A549 (cell line): Measurements from ENCODE around the gene SP1. TPM values are rescaled to one million over a fixed set of nuclear protein-coding genes. Genes with fewer than 3 reads are reported as not detected.
A peak's percentile ranks its signal among the peaks of the same experiment; 100 is the strongest.

Source experiments
- ATAC-seq, 2 experiments: fragments of 200-7000 bp in 1 of 2; fragments of >200 bp in 1 of 2; cut with Nextera tagmentation in 1 of 2; cut with Tn5 transposase in 1 of 2; 3 replicates each; pipeline versions ENCODE4 v1.8.0 to v1.9.1; 2018 to 2020; ENCODE audit warnings: mild to moderate bottlenecking in 1 of 2, moderate library complexity in 1 of 2
- CTCF ChIA-PET: fragments of 300-600 bp; sonication (Branson Sonifier 250); formaldehyde crosslinking; extraction: SDS; loops from one replicate; lab custom pipeline; 2021; ENCODE audit warnings: antibody characterized with exemption, inconsistent platforms; lab: Yijun Ruan, JAX
- POLR2A ChIA-PET: fragments of 350-600 bp; formaldehyde crosslinking; extraction: SDS; loops from one replicate; lab custom pipeline; 2021; ENCODE audit warnings: antibody characterized with exemption, inconsistent platforms; lab: Yijun Ruan, JAX
- DNase-seq, 2 experiments: peaks; one replicate each; pipeline versions ENCODE4 v3.0.0 to v3.0.0-alpha.2; 2011 to 2016; ENCODE audit warnings: low read depth in 1 of 2, low spot score in 1 of 2
- FAIRE-seq: peaks from 2 replicates; lab custom pipeline; 2011; peaks lifted over from hg19 to GRCh38; lab: Jason Lieb, UNC
- H3K27ac ChIP-seq, 2 experiments: fragments of >200 bp; sonication (Bioruptor Twin); formaldehyde crosslinking; 3 replicates each; pipeline ENCODE4 v1.5.1; 2016 to 2017
- H3K4me1 ChIP-seq: fragments of >200 bp; sonication (Bioruptor Twin); formaldehyde crosslinking; 3 replicates; pipeline ENCODE4 v1.6.1; 2016
- H3K4me2 ChIP-seq: fragments of >200 bp; sonication (Bioruptor Twin); formaldehyde crosslinking; 3 replicates; pipeline ENCODE4 v1.6.1; 2016
- H3K4me3 ChIP-seq: fragments of >200 bp; sonication (Bioruptor Twin); formaldehyde crosslinking; 3 replicates; pipeline ENCODE4 v1.5.1; 2016
- H3K9me3 ChIP-seq: fragments of >200 bp; sonication (Bioruptor Twin); formaldehyde crosslinking; 3 replicates; pipeline ENCODE4 v1.6.1; 2016
- ATOH8 ChIP-seq: fragments of 250-450 bp; sonication (Bioruptor Pico); IDR thresholded peaks from 2 replicates; pipeline ENCODE4 v1.5.0; 2020; ENCODE audit warnings: low read depth, mild to moderate bottlenecking, moderate library complexity
- BCL3 ChIP-seq: fragments of >200 bp; sonication (Bioruptor Twin); formaldehyde crosslinking; IDR thresholded peaks from 3 replicates; pipeline ENCODE4 v1.6.1; 2016
- CHD4 ChIP-seq: fragments of 200-600 bp; sonication (generic); IDR thresholded peaks from 2 replicates; pipeline ENCODE4 v1.6.1; 2016; ENCODE audit warnings: antibody characterized with exemption, mild to moderate bottlenecking, borderline replicate concordance
- E2F6 ChIP-seq: IDR thresholded peaks from 2 replicates; pipeline ENCODE4 v1.6.1; 2012; ENCODE audit warnings: low read depth, borderline replicate concordance
- EP300 ChIP-seq, 2 experiments: fragments of >200 bp; sonication (Bioruptor Twin); formaldehyde crosslinking; IDR thresholded peaks; 2 replicates in 1 of 2; 3 replicates in 1 of 2; pipeline ENCODE4 v1.6.1; 2016 to 2017
- FOSL2 ChIP-seq, 2 experiments: fragments of 450-650 bp in 1 of 2; fragments of >200 bp in 1 of 2; sonication (Bioruptor Twin) in 1 of 2; formaldehyde crosslinking; IDR thresholded peaks; 2 replicates each; pipeline versions ENCODE4 v1.5.0 to v1.6.1; 2016 to 2020; ENCODE audit warnings: mild to moderate bottlenecking in 1 of 2, moderate library complexity in 1 of 2
- GATA3 ChIP-seq: IDR thresholded peaks from 2 replicates; pipeline ENCODE4 v1.6.1; 2012; ENCODE audit warnings: borderline replicate concordance
- HOXA7 ChIP-seq: fragments of 250-450 bp; sonication (Bioruptor Pico); IDR thresholded peaks from 2 replicates; pipeline ENCODE4 v1.5.0; 2020; ENCODE audit warnings: mild to moderate bottlenecking, moderate library complexity
- HOXB5 ChIP-seq: fragments of 250-450 bp; sonication (Bioruptor Pico); IDR thresholded peaks from 2 replicates; pipeline ENCODE4 v1.5.0; 2020; ENCODE audit warnings: mild to moderate bottlenecking, moderate library complexity
- JUN ChIP-seq, 2 experiments: fragments of >200 bp; sonication (Bioruptor Twin); formaldehyde crosslinking; IDR thresholded peaks; 2 replicates in 1 of 2; 3 replicates in 1 of 2; pipeline ENCODE4 v1.6.1; 2016 to 2017
- JUNB ChIP-seq: fragments of >200 bp; sonication (Bioruptor Twin); formaldehyde crosslinking; IDR thresholded peaks from 2 replicates; pipeline ENCODE4 v1.6.1; 2016
- KDM1A ChIP-seq: fragments of 200-600 bp; sonication (generic); IDR thresholded peaks from 2 replicates; pipeline ENCODE4 v1.6.1; 2016; ENCODE audit warnings: low read depth, mild to moderate bottlenecking
- KDM5A ChIP-seq: fragments of 200-600 bp; sonication (generic); IDR thresholded peaks from 2 replicates; pipeline ENCODE4 v1.6.1; 2016; ENCODE audit warnings: antibody characterized with exemption, mild to moderate bottlenecking
- MAFK ChIP-seq: fragments of 450-650 bp; IDR thresholded peaks from 2 replicates; pipeline ENCODE4 v1.6.1; 2014; ENCODE audit not compliant: partially characterized antibody
- MAX ChIP-seq: IDR thresholded peaks from 2 replicates; pipeline ENCODE4 v1.6.1; 2012
- MYC ChIP-seq: IDR thresholded peaks from 2 replicates; pipeline ENCODE4 v1.6.1; 2012; ENCODE audit warnings: mild to moderate bottlenecking, inconsistent platforms, low read length, improper control_type of control experiment, borderline replicate concordance
- NFE2L2 ChIP-seq: fragments of 150-350 bp; conservative IDR thresholded peaks from 2 replicates; pipeline ENCODE4 v1.6.1; 2014; ENCODE audit warnings: low read length
- RAD21 ChIP-seq, 2 experiments: fragments of >200 bp in 1 of 2; sonication (Bioruptor Twin) in 1 of 2; formaldehyde crosslinking in 1 of 2; IDR thresholded peaks in 1 of 2; conservative IDR thresholded peaks in 1 of 2; 2 replicates in 1 of 2; 3 replicates in 1 of 2; pipeline ENCODE4 v1.6.1; 2012 to 2018; ENCODE audit warnings: inconsistent platforms in 1 of 2
- SMC3 ChIP-seq: fragments of >200 bp; sonication (Bioruptor Twin); formaldehyde crosslinking; IDR thresholded peaks from 3 replicates; pipeline ENCODE4 v1.6.1; 2018; ENCODE audit warnings: inconsistent platforms
- TFCP2L1 ChIP-seq: fragments of 250-450 bp; sonication (Bioruptor Pico); IDR thresholded peaks from 2 replicates; pipeline ENCODE4 v1.5.0; 2021; ENCODE audit warnings: mild to moderate bottlenecking
- ZNF302 ChIP-seq: fragments of 250-450 bp; sonication (Bioruptor Pico); IDR thresholded peaks from 2 replicates; pipeline ENCODE4 v1.9.0; 2021; ENCODE audit warnings: inconsistent platforms, mild to moderate bottlenecking, moderate library complexity
- ZSCAN20 ChIP-seq: fragments of 250-450 bp; sonication (Bioruptor Pico); IDR thresholded peaks from 2 replicates; pipeline ENCODE4 v1.8.0; 2022; ENCODE audit warnings: mild to moderate bottlenecking, moderate library complexity
- WGBS: methylation state at CpG from one replicate; pipeline ENCODE4 v1.1.6; 2017; ENCODE audit errors: missing lambda C conversion rate; 5-methylcytosine and 5-hydroxymethylcytosine counted together
- polyA plus RNA-seq, 4 experiments: library from polyadenylated mRNA; depleted of rRNA in 3 of 4; stranded (reverse); fragments of >200 nt; fragmentation: RNase III in 1 of 4; extraction: RNeasy Plus Mini Kit Qiagen cat#74134 plus additional on column Dnase treatment in 1 of 4; gene quantifications; 2 replicates in 3 of 4; 3 replicates in 1 of 4; pipeline ENCODE4 v1.2.3, GENCODE V29; 2011 to 2017

Gene SP1
- polyA plus RNA-seq, 2 of the 4 experiments (the other 2 are of a cell fraction): 24.2 to 53.2 TPM

GRCh38 chr12:53425515-53426150, 45.7 kb downstream of the SP1 start:
- DNase-seq (no peak), FAIRE-seq (no peak), ATAC-seq (no peak)
- POLR2A ChIA-PET: interaction anchor here (0.5 kb wide), 1 partner anchor 419 kb away, joined by 3 read pairs; the partner anchor contains the start of gene EIF4B
- Histone ChIP-seq H3K4me1 (peaks cover 36% of the 10 kb centered on the region), H3K9me3 (no peaks in the 10 kb centered on the region), H3K4me3 (no peak overlapping the region), H3K27ac (peak overlapping the region in 1 of 2 experiments; percentile 47; a peak in 2 of 6 replicates), H3K4me2 (no peak overlapping the region)
- 86% methylated on average over 11 of the region's 11 CpGs for WGBS
- no peak for TF ChIP-seq BCL3
- no peak for TF ChIP-seq ATOH8 (CRISPR knock-in tag)
- TF ChIP-seq KDM1A: no peak
- no peak for TF ChIP-seq CHD4
- TF ChIP-seq HOXA7: no peak
- TF ChIP-seq KDM5A: no peak
- no peak for TF ChIP-seq RAD21 (conservative IDR thresholded peaks at IDR 0.05 in 1 of 2, IDR thresholded peaks at IDR 0.05 in 1 of 2)
- TF ChIP-seq ZNF302 (CRISPR knock-in tag): no peak
- no peak for TF ChIP-seq EP300 (IDR thresholded peaks at IDR 0.05)
- no peak for TF ChIP-seq GATA3
- TF ChIP-seq SMC3: no peak
- CTCF ChIA-PET: interaction anchor here (0.7 to 16.7 kb wide), 9 partner anchors 9 to 99 kb away, joined by 3 to 408 read pairs (median 4); partner anchors contain the start of gene AAAS

- CTCF ChIA-PET: interaction anchor here (0.6 to 16.7 kb wide), 17 partner anchors 9 to 821 kb away, joined by 3 to 408 read pairs (median 4); partner anchors contain the start of genes AAAS and PRR13
- peak; percentile 77 for FAIRE-seq
- DNase-seq: peak; percentile 89 to 91
- ATAC-seq: peak; percentile 94 to 96
- peaks cover 45% of the 10 kb centered on the region for H3K4me1 ChIP-seq
- POLR2A ChIA-PET: interaction anchor here (0.6 to 2.6 kb wide), 7 partner anchors 11 to 106 kb away, joined by 3 to 29 read pairs (median 4); partner anchors contain the start of genes AAAS, PRR13 and SP1
- peak overlapping the region; percentile 71 to 85 for H3K27ac ChIP-seq
- WGBS: 3% methylated on average over 7 of the region's 7 CpGs
- peak overlapping the region; percentile 68 for H3K4me2 ChIP-seq
- no peak overlapping the region for H3K4me3 ChIP-seq
- no peaks in the 10 kb centered on the region for H3K9me3 ChIP-seq
- TF ChIP-seq RAD21 (conservative IDR thresholded peaks at IDR 0.05 in 1 of 2, IDR thresholded peaks at IDR 0.05 in 1 of 2) (0 out of 5 replicates have a peak, but pooled peaks of 1 of the 2 experiments have one; percentile 12), FOSL2 (IDR thresholded peaks at IDR 0.05) (peak; percentile 84), FOSL2 (CRISPR knock-in tag; IDR thresholded peaks at IDR 0.05) (peak; percentile 96), MAX (peak; percentile 96), ATOH8 (CRISPR knock-in tag) (peak; percentile 71; the same call in 1 of the 2 replicates), ZSCAN20 (CRISPR knock-in tag) (no peak), JUNB (peak; percentile 84), NFE2L2 (no peak), E2F6 (peak; percentile 85), HOXB5 (CRISPR knock-in tag) (no peak), JUN (IDR thresholded peaks at IDR 0.05) (0 out of 5 replicates have a peak, but pooled peaks have one; percentile 34 to 41), BCL3 (no peak), TFCP2L1 (CRISPR knock-in tag) (no peak), MYC (0 out of 2 replicates have a peak, but pooled peaks have one; percentile 53), GATA3 (peak; percentile 78; the same call in 1 of the 2 replicates), MAFK (no peak)
Observed at GRCh38 chr12:53427905-53428594, 48.1 kb downstream of the SP1 start.
